Esophagus muscularis mucosa (tissue), 4 donors: Measurements from ENCODE around the gene AHSG. TPM values are rescaled to one million over a fixed set of nuclear protein-coding genes. Genes with fewer than 3 reads are reported as not detected.

ENCODE experiments used
- DNase-seq: peaks from one replicate; pipeline ENCODE4 v3.0.0-alpha.2; 2017; ENCODE audit errors: extremely low spot score
- H3K27ac ChIP-seq, 4 donors: fragments of 200-600 bp; sonication (generic); replicated peaks in 1 of 4; 1 replicate in 3 of 4; 2 replicates in 1 of 4; pipeline ENCODE4 v1.5.1; 2016 to 2019; ENCODE audit warnings: mild to moderate bottlenecking in 1 of 4
- H3K27me3 ChIP-seq, 4 donors: fragments of 200-600 bp; sonication (generic); one replicate each; pipeline versions ENCODE4 v1.5.1 to v1.6.0; 2016 to 2019
- H3K36me3 ChIP-seq, 4 donors: fragments of 200-600 bp; sonication (generic); one replicate each; pipeline ENCODE4 v1.5.1; 2016 to 2019
- H3K4me1 ChIP-seq, 4 donors: fragments of 200-600 bp; sonication (generic); one replicate each; pipeline ENCODE4 v1.5.1; 2016 to 2019
- H3K4me3 ChIP-seq, 4 donors: fragments of 200-600 bp; sonication (generic); 1 replicate in 2 of 4; 2 replicates in 2 of 4; pipeline ENCODE4 v1.5.1; 2016 to 2019; ENCODE audit warnings: mild to moderate bottlenecking in 4 of 4, moderate library complexity in 1 of 4
- H3K9me3 ChIP-seq, 4 donors: fragments of 200-600 bp; sonication (generic); 1 replicate in 3 of 4; 2 replicates in 1 of 4; pipeline ENCODE4 v1.5.1; 2016 to 2019
- EP300 ChIP-seq: sonication (generic); formaldehyde crosslinking; IDR thresholded peaks from one replicate; pipeline ENCODE4 v1.6.1; 2017; ENCODE audit warnings: antibody characterized with exemption
- POLR2A ChIP-seq: fragments of 450-650 bp; IDR thresholded peaks from one replicate; pipeline ENCODE4 v1.6.1; 2017; ENCODE audit warnings: antibody characterized with exemption, moderate library complexity, mild to moderate bottlenecking, low read depth
- POLR2AphosphoS5 ChIP-seq, 2 donors: sonication (generic); formaldehyde crosslinking; IDR thresholded peaks; one replicate each; pipeline ENCODE4 v1.6.1; 2017; ENCODE audit warnings: antibody characterized with exemption in 2 of 2
- WGBS: methylation state at CpG from one replicate; pipeline ENCODE4 v1.1.5; 2018; 5-methylcytosine and 5-hydroxymethylcytosine counted together
- intact Hi-C: fragments of 100-400 bp; cut with DNase I; formaldehyde crosslinking; loops from one replicate; pipeline ENCODE4 v1.15.1; 2023
- small RNA-seq, 3 donors: library from RNA; depleted of rRNA; stranded (forward); fragments of <200 nt; gene quantifications; one replicate each; pipeline ENCODE3, GENCODE V24; 2016
- total RNA-seq, 4 donors: library from RNA; depleted of rRNA; stranded (reverse); fragments of >200 nt; gene quantifications; one replicate each; pipeline versions ENCODE4 v1.1.0 to v1.2.1, GENCODE V29; 2016
- TF ChIP-seq, protein P1 (sequence below), 3 experiments: fragments of 200-600 bp in 2 of 3; fragments of 450-650 bp in 1 of 3; sonication (generic) in 2 of 3; IDR thresholded peaks; one replicate each; pipeline ENCODE4 v1.5.1; 2017 to 2019; ENCODE audit warnings: antibody characterized with exemption in 3 of 3, mild to moderate bottlenecking in 2 of 3, moderate library complexity in 1 of 3

AHSG gene
- total RNA-seq, 4 donors from 2014 or later, result not detected

DNA sequence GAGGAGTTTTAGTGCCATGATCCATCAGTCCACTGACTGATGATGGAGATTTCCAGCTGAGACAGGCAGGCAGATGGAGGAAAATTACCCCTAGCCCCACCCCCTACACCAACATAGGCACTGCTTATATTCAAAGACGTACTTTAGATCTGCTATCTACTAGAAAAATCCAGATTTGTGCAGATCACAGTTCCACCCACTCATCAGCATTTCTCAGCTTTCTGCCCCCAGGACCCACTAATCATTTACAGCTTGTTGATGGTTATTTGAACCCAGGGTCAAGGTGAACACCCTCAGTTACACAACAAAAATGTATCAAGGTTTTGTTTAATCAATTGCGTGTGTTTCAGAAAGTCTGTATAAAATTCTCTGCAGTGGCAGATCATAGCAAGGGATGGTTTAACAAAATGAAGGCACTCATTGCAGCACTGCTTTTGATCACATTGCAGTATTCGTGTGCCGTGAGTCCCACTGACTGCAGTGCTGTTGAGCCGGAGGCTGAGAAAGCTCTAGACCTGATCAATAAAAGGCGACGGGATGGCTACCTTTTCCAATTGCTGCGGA, 52.8 kb downstream of the AHSG start, which contains the start of gene HRG:
Gene HRG, plus strand, starts transcription at position 390 of the 564 bp plus-strand sequence. Its CDS starts 18 bp downstream, at position 408.
- no peaks in the 10 kb centered on the region for H3K36me3 ChIP-seq
- no peak for TF ChIP-seq EP300
- TF ChIP-seq POLR2A, result no peak
- TF ChIP-seq POLR2AphosphoS5 (IDR thresholded peaks at IDR 0.05), result no peak
- TF ChIP-seq, protein P1, sequence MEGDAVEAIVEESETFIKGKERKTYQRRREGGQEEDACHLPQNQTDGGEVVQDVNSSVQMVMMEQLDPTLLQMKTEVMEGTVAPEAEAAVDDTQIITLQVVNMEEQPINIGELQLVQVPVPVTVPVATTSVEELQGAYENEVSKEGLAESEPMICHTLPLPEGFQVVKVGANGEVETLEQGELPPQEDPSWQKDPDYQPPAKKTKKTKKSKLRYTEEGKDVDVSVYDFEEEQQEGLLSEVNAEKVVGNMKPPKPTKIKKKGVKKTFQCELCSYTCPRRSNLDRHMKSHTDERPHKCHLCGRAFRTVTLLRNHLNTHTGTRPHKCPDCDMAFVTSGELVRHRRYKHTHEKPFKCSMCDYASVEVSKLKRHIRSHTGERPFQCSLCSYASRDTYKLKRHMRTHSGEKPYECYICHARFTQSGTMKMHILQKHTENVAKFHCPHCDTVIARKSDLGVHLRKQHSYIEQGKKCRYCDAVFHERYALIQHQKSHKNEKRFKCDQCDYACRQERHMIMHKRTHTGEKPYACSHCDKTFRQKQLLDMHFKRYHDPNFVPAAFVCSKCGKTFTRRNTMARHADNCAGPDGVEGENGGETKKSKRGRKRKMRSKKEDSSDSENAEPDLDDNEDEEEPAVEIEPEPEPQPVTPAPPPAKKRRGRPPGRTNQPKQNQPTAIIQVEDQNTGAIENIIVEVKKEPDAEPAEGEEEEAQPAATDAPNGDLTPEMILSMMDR (IDR thresholded peaks at IDR 0.05), result no peak
- WGBS, result 82% methylated on average over 8 of the region's 8 CpGs
- peaks cover 0 to 32% (median 0%) of the 10 kb centered on the region in 4 donors for H3K27me3 ChIP-seq
- no peak within 1 kb of the TSS for H3K4me3 ChIP-seq
- no peak for DNase-seq
- intact Hi-C loops, result no loop called here
- H3K27ac ChIP-seq, result no peak within 1 kb of the TSS
- no peaks in the 10 kb centered on the region for H3K4me1 ChIP-seq
- H3K9me3 ChIP-seq, result no peaks in the 10 kb centered on the region

DNA sequence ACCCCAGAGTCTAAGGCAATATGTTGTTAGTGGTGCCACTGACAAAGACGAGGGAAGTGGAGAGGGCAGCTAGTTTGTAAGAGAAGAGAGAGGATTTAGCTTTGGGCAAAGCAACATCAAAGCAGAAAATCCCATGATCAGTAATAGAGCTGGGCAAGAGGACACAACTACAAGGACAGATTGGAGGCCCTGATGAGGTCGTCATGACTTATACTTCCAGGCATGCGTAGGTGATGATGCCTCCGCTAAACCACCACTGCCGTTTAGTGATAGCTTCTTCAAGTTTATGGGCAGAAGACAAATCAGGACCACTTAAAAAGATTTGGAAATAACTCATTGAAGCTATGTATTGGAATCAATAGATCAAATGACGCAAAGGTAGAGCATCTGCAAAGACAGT, 55.6 kb downstream of the AHSG start:
- Histone ChIP-seq H3K27ac (no peak overlapping the region), H3K27me3 (peaks cover 0 to 32% (median 0%) of the 10 kb centered on the region in 4 donors), H3K4me1 (no peaks in the 10 kb centered on the region), H3K9me3 (no peaks in the 10 kb centered on the region), H3K36me3 (no peaks in the 10 kb centered on the region), H3K4me3 (no peak overlapping the region)
- no peak for DNase-seq
- TF ChIP-seq EP300 (no peak), POLR2A (no peak), POLR2AphosphoS5 (IDR thresholded peaks at IDR 0.05) (no peak)
- TF ChIP-seq, protein P1 (IDR thresholded peaks at IDR 0.05), result no peak
- 72% methylated on average over 6 of the region's 6 CpGs for WGBS
- intact Hi-C loops, result no loop called here

DNA sequence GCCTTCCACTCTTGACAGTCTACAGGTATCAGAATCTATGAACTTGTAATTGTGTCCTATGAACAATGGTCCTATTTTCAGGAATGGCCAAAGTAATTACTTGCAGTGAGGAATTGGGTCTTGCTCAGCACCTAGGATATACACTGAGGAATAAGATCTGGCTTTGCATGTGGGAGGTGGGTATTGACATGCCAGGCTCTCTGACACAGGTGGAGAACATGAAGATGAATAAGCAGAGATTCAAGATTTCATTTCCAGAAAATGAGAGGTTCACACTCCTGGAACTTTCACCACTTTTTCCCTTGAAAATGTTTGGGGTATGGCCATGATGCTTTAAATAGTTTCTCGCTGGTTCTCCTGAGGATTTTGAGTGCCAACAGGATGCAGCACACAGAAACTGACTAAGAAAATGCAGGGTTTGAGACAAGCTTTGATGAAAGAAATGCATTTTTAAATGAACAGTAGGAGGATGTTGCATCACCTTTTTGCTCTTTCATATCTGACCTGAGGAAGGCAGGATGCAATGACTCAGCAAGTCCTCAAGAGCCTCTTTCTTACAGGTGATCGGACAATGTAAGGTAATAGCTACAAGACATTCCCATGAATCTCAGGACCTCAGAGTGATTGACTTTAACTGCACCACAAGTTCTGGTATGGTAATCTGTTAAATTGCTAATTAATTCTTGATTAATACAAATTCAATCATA, 56.7 kb downstream of the AHSG start:
- 82% methylated on average over 2 of the region's 2 CpGs for WGBS
- no peak overlapping the region for H3K4me3 ChIP-seq
- H3K4me1 ChIP-seq, result no peaks in the 10 kb centered on the region
- peaks cover 0 to 32% (median 0%) of the 10 kb centered on the region in 4 donors for H3K27me3 ChIP-seq
- intact Hi-C loops, result no loop called here
- H3K27ac ChIP-seq, result no peak overlapping the region
- no peaks in the 10 kb centered on the region for H3K9me3 ChIP-seq
- DNase-seq, result no peak
- H3K36me3 ChIP-seq, result no peaks in the 10 kb centered on the region
- TF ChIP-seq POLR2A (no peak), EP300 (no peak), POLR2AphosphoS5 (IDR thresholded peaks at IDR 0.05) (no peak)
- TF ChIP-seq, protein P1 (IDR thresholded peaks at IDR 0.05), result no peak

DNA sequence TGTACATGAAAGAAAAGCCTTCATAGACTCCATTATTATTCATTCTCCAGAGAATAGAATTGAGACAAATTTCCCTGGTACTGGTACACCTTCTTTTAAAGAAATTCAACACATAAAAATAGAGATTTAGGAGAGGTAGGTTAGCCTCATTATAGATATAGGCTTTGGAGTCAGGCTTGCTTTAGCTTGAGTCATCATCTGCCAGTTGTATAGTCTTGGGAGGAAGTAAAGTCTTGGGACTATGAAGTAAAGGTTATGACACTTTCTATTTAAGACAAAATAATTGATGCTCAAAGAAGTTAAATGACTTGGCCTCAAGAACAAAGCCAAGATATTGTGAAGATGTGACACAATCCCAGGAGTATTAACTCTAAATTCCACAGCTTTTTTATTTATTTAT, 57.3 kb downstream of the AHSG start:
- H3K27me3 ChIP-seq, result peaks cover 0 to 31% (median 0%) of the 10 kb centered on the region in 4 donors
- TF ChIP-seq EP300, result no peak
- no peak for TF ChIP-seq POLR2A
- TF ChIP-seq, protein P1 (IDR thresholded peaks at IDR 0.05), result no peak
- no peak for TF ChIP-seq POLR2AphosphoS5 (IDR thresholded peaks at IDR 0.05)
- H3K4me3 ChIP-seq, result no peak overlapping the region
- intact Hi-C loops, result no loop called here
- no peak for DNase-seq
- no peaks in the 10 kb centered on the region for H3K4me1 ChIP-seq
- no peak overlapping the region for H3K27ac ChIP-seq
- H3K36me3 ChIP-seq, result no peaks in the 10 kb centered on the region
- H3K9me3 ChIP-seq, result no peaks in the 10 kb centered on the region

Small RNA genes lying within 50 kb of the gene (small RNA-seq; reads per million reads assigned to genes)
- 0 reads per million in 3 donors for gene RF00017

Other genes with a start within 250 kb of the AHSG start
- gene CRYGS, start 68.7 kb upstream of the AHSG start, total RNA-seq, result 1 to 10 TPM in 3 of 4 donors, under 1 TPM in 1; 0.32 to 2.1 (median 1.6) TPM
- gene TBCCD1, start 45.7 kb upstream of the AHSG start, total RNA-seq, result 10 to 100 TPM in 3 of 4 donors, 1 to 10 TPM in 1; 9.9 to 13.2 (median 11.5) TPM
- 10 to 100 TPM; 22.9 to 42.1 (median 25.0) TPM for gene DNAJB11, start 42.3 kb upstream of the AHSG start, total RNA-seq
- gene FETUB, start 27.3 kb downstream of the AHSG start, total RNA-seq, result not detected
- gene HRG, start 53.0 kb downstream of the AHSG start, total RNA-seq, result not detected
- not detected for gene KNG1, start 104.3 kb downstream of the AHSG start, total RNA-seq
- gene EIF4A2, start 170.5 kb downstream of the AHSG start, total RNA-seq, result 100 to 1,000 TPM; 312 to 516 (median 413) TPM
- gene RFC4, start 193.4 kb downstream of the AHSG start, total RNA-seq, result 10 to 100 TPM; 12.1 to 12.9 (median 12.5) TPM
- gene ADIPOQ, start 229.7 kb downstream of the AHSG start, total RNA-seq, result under 1 TPM; 0.17 to 0.84 (median 0.49) TPM